NCI-H2029 treated with DMSO at 0.1 percent for 48 hours (cell line): ENCODE results near the gene THBS4.

Experiments used
- DNase-seq: peaks from one replicate; lab custom pipeline; 2025; lab: John Stamatoyannopoulos, UW

Gene THBS4

GRCh38 chr5:80034962-80035821, at the start of gene THBS4:
THBS4 (plus strand) TSS chr5:80035348; CDS start chr5:80035538, 190 bp downstream.
- DNase-seq = no peak

- DNase-seq = no peak
Observed at GRCh38 chr5:79986260-79986659, 48.9 kb upstream of the THBS4 start.

GRCh38 chr5:79990205-79990597, 44.9 kb upstream of the THBS4 start:
- DNase-seq = no peak

GRCh38 chr5:79990598-79991507, 44.3 kb upstream of the THBS4 start, which contains the start of gene MTX3:
MTX3 (minus strand) TSS chr5:79991262; CDS start chr5:79991238, 24 bp downstream.
- DNase-seq = peak; percentile 68

- DNase-seq = no peak
Observed at GRCh38 chr5:79992891-79993657, 42.1 kb upstream of the THBS4 start.

GRCh38 chr5:79999722-80000121, 35.4 kb upstream of the THBS4 start:
- DNase-seq = no peak

- no peak for DNase-seq
Observed at GRCh38 chr5:80002677-80003076, 32.5 kb upstream of the THBS4 start.

- DNase-seq = no peak
Observed at GRCh38 chr5:80008995-80009765, 26.0 kb upstream of the THBS4 start.

- no peak for DNase-seq
Observed at GRCh38 chr5:80010754-80011392, 24.3 kb upstream of the THBS4 start.

GRCh38 chr5:80025069-80025468, 10.1 kb upstream of the THBS4 start:
- DNase-seq = no peak

GRCh38 chr5:80026841-80027240, 8.3 kb upstream of the THBS4 start:
- no peak for DNase-seq

- no peak for DNase-seq
Observed at GRCh38 chr5:80031109-80031508, 4.0 kb upstream of the THBS4 start.

GRCh38 chr5:80033513-80033912, 1.6 kb upstream of the THBS4 start:
- DNase-seq = no peak

- DNase-seq = no peak
Observed at GRCh38 chr5:80034559-80034958, 589 bp upstream of the THBS4 start.

GRCh38 chr5:80035839-80036238, 691 bp downstream of the THBS4 start:
- DNase-seq = no peak

GRCh38 chr5:80036615-80037014, 1.5 kb downstream of the THBS4 start:
- no peak for DNase-seq

GRCh38 chr5:80037366-80037765, 2.2 kb downstream of the THBS4 start:
- DNase-seq = no peak

- DNase-seq = no peak
Observed at GRCh38 chr5:80039650-80040049, 4.5 kb downstream of the THBS4 start.

GRCh38 chr5:80041527-80041926, 6.4 kb downstream of the THBS4 start:
- DNase-seq = no peak

- DNase-seq = no peak
Observed at GRCh38 chr5:80042330-80042729, 7.2 kb downstream of the THBS4 start.

- no peak for DNase-seq
Observed at GRCh38 chr5:80043187-80043586, 8.0 kb downstream of the THBS4 start.
